VCaP (cell line): ENCODE results near the gene GAB3.

Experiments
- H3K27ac ChIP-seq: fragments of 450-650 bp; 2 replicates; pipeline ENCODE4 v1.5.1; 2017
- CTCF ChIP-seq: fragments of 450-650 bp; conservative IDR thresholded peaks from 2 replicates; pipeline ENCODE4 v1.5.1; 2017; ENCODE audit warnings: mild to moderate bottlenecking, moderate library complexity

Gene GAB3

GRCh38 chrX:154728431-154729190 is 22.3 kb downstream of the GAB3 start:
- no peak for TF ChIP-seq CTCF
- no peak overlapping the region for H3K27ac ChIP-seq

DNA sequence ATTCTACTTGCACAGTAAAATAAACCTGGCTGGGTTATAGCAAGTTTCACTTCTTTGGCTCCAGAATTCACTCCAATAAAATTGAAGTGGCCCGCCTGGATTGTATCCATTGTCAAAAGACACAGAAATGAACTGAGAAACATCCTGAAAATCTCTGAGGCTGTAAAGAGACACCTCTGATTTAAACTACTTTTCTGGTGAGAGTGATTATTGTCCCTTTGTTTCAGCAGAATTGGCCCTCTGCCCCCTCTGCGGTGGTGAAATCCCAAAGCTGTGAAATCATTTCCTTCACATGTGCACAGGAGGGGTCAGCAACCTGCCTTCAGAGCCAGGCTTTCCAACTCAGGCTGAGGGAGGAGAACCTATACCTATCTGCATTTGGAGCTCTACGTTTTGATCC is 23.0 kb downstream of the GAB3 start:
- H3K27ac ChIP-seq: no peak overlapping the region
- no peak for TF ChIP-seq CTCF

GRCh38 chrX:154727418-154727817 is 23.5 kb downstream of the GAB3 start:
- H3K27ac ChIP-seq: no peak overlapping the region

GRCh38 chrX:154724993-154725756 is 25.7 kb downstream of the GAB3 start:
- no peak for TF ChIP-seq CTCF
- no peak overlapping the region for H3K27ac ChIP-seq

More at GRCh38 chrX:154727418-154727817, 23.5 kb downstream of the GAB3 start:
- no peak for TF ChIP-seq CTCF

- H3K27ac ChIP-seq: no peak overlapping the region
- TF ChIP-seq CTCF: no peak
Observed at GRCh38 chrX:154721155-154721554, 29.7 kb downstream of the GAB3 start.

GRCh38 chrX:154720067-154720466 is 30.8 kb downstream of the GAB3 start:
- H3K27ac ChIP-seq: no peak overlapping the region
- TF ChIP-seq CTCF: no peak

DNA sequence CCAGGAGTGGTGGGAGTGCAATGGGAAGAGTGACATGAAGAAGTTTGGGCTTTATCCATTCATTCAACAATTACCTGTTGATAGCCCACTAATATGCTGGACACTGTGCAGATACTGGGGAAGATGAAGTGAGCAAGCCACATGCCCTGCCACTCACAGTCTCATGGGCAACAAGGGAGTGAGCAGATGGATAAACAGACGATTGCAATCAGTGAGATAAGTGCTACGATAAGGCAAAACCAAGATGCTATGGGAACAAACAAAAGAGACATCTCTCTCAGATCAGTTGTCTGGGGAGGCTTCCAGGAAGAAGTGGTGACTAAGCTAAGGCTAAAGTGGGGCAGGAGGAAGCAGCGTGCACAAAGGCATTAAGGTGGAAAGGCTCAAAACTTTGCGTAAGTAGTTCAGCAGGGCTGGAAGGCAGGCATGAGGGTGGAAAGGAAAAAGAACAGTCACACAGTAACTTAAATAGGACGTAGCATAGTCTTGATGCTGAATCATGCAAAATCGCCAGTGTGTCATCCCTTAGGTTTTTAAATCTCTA is 31.7 kb downstream of the GAB3 start:
- no peak for TF ChIP-seq CTCF
- H3K27ac ChIP-seq: no peak overlapping the region
